OCI-LY1 (cell line): Measurements from ENCODE around the gene WDFY4.

Experiments
- H2AFZ ChIP-seq: fragments of 200-600 bp; sonication (generic), shearing (Covaris generic); 2 replicates; pipeline ENCODE4 v1.6.0; 2014; ENCODE audit warnings: antibody characterized with exemption, mild to moderate bottlenecking, low read length
- H3F3A ChIP-seq: fragments of 200-600 bp; sonication (generic), shearing (Covaris generic); 2 replicates; pipeline ENCODE4 v1.6.0; 2014; ENCODE audit warnings: mild to moderate bottlenecking, antibody characterized with exemption, low read length, moderate library complexity; ENCODE audit not compliant: insufficient read depth
- H3K27ac ChIP-seq: fragments of 200-600 bp; sonication (generic); 2 replicates; pipeline ENCODE4 v1.5.1; 2014; ENCODE audit warnings: low read length, mixed run types, mild to moderate bottlenecking, low read depth; ENCODE audit not compliant: poor library complexity, severe bottlenecking
- H3K27me3 ChIP-seq: fragments of 200-600 bp; sonication (generic); 2 replicates; pipeline ENCODE4 v1.6.0; 2014; ENCODE audit warnings: antibody characterized with exemption, mild to moderate bottlenecking, low read length, moderate library complexity; ENCODE audit not compliant: insufficient read depth
- H3K36me3 ChIP-seq: fragments of 200-600 bp; sonication (generic); 2 replicates; pipeline ENCODE4 v1.6.1; 2014; ENCODE audit warnings: mild to moderate bottlenecking, antibody characterized with exemption, low read length, moderate library complexity, mixed read lengths; ENCODE audit not compliant: insufficient read depth
- H3K4me1 ChIP-seq: fragments of 200-600 bp; sonication (generic); 2 replicates; pipeline ENCODE4 v1.5.1; 2014; ENCODE audit warnings: mild to moderate bottlenecking, low read length, moderate library complexity; ENCODE audit not compliant: insufficient read depth, severe bottlenecking
- H3K4me2 ChIP-seq: fragments of 200-600 bp; sonication (generic), shearing (Covaris generic); 2 replicates; pipeline ENCODE4 v1.6.1; 2014; ENCODE audit warnings: low read length
- H3K4me3 ChIP-seq: fragments of 200-600 bp; sonication (generic); 2 replicates; pipeline ENCODE4 v1.5.1; 2014; ENCODE audit warnings: low read length, low read depth, mild to moderate bottlenecking, mixed read lengths; ENCODE audit not compliant: poor library complexity, severe bottlenecking
- H3K79me2 ChIP-seq: fragments of 200-600 bp; shearing (Covaris generic); 2 replicates; pipeline ENCODE4 v1.6.1; 2016; ENCODE audit warnings: mixed run types, low read length, mixed read lengths; ENCODE audit not compliant: insufficient read depth
- H3K9ac ChIP-seq: fragments of 200-600 bp; sonication (generic), shearing (Covaris generic); 2 replicates; pipeline ENCODE4 v1.6.1; 2014; ENCODE audit warnings: mild to moderate bottlenecking, low read length, mixed read lengths
- H3K9me2 ChIP-seq: fragments of 200-600 bp; sonication (generic), shearing (Covaris generic); 2 replicates; pipeline ENCODE4 v1.6.1; 2014; ENCODE audit warnings: low read depth, mild to moderate bottlenecking, low read length, mixed read lengths
- H3K9me3 ChIP-seq: fragments of 200-600 bp; shearing (Covaris generic); 2 replicates; pipeline ENCODE4 v1.6.1; 2014; ENCODE audit warnings: low read length, mixed read lengths
- H4K20me1 ChIP-seq: fragments of 200-600 bp; sonication (generic), shearing (Covaris generic); 2 replicates; pipeline ENCODE4 v1.6.0; 2016; ENCODE audit warnings: mild to moderate bottlenecking, low read length; ENCODE audit not compliant: insufficient read depth
- EZH2 ChIP-seq: fragments of 200-600 bp; sonication (generic), shearing (Covaris generic); IDR thresholded peaks from 2 replicates; pipeline ENCODE4 v1.8.0; 2017; ENCODE audit warnings: borderline replicate concordance, mixed run types, mild to moderate bottlenecking, antibody characterized with exemption, low read length, moderate library complexity, mixed read lengths
- TF ChIP-seq, protein P1 (sequence below): fragments of 200-600 bp; sonication (generic), shearing (Covaris generic); IDR thresholded peaks from 2 replicates; pipeline ENCODE4 v1.5.1; 2017; ENCODE audit warnings: mild to moderate bottlenecking, antibody characterized with exemption, low read length, moderate library complexity, mixed read lengths

Gene WDFY4

GRCh38 chr10:48965460-48965859 is 280.8 kb downstream of the WDFY4 start:
- no peak for TF ChIP-seq EZH2
- TF ChIP-seq, protein P1, sequence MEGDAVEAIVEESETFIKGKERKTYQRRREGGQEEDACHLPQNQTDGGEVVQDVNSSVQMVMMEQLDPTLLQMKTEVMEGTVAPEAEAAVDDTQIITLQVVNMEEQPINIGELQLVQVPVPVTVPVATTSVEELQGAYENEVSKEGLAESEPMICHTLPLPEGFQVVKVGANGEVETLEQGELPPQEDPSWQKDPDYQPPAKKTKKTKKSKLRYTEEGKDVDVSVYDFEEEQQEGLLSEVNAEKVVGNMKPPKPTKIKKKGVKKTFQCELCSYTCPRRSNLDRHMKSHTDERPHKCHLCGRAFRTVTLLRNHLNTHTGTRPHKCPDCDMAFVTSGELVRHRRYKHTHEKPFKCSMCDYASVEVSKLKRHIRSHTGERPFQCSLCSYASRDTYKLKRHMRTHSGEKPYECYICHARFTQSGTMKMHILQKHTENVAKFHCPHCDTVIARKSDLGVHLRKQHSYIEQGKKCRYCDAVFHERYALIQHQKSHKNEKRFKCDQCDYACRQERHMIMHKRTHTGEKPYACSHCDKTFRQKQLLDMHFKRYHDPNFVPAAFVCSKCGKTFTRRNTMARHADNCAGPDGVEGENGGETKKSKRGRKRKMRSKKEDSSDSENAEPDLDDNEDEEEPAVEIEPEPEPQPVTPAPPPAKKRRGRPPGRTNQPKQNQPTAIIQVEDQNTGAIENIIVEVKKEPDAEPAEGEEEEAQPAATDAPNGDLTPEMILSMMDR = no peak
- H3K9me2 ChIP-seq = no peaks in the 10 kb centered on the region
- H3K9ac ChIP-seq = no peak overlapping the region
- H3F3A ChIP-seq = no peaks in the 10 kb centered on the region
- H3K4me1 ChIP-seq = no peaks in the 10 kb centered on the region
- H3K4me2 ChIP-seq = no peak overlapping the region
- H3K36me3 ChIP-seq = peaks cover 89% of the 10 kb centered on the region
- H3K79me2 ChIP-seq = no peaks in the 10 kb centered on the region
- no peak overlapping the region for H3K27ac ChIP-seq
- H3K9me3 ChIP-seq = no peaks in the 10 kb centered on the region
- no peak overlapping the region for H3K4me3 ChIP-seq
- H3K27me3 ChIP-seq = no peaks in the 10 kb centered on the region
- no peak overlapping the region for H2AFZ ChIP-seq
- H4K20me1 ChIP-seq = no peaks in the 10 kb centered on the region

DNA sequence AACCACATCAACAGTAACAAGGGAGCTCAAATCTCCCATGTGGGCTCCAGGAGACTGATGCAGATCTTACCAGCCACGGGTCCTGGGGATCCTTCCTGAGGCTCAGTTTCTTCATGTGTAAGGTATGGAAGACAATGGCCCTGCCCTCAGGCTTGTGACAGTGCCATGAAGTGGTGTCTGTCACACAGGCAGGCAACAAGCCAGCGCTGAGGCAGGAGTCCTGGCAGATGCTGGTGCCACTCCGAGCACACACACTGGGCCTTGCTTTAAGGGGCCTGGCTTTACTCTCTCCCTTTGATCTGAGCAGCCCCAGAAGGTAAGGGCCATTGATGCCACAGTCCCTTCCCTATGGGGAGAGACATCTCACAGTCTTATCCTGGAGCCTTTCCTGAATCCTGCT is 283.4 kb downstream of the WDFY4 start:
- no peak overlapping the region for H3K27ac ChIP-seq
- no peaks in the 10 kb centered on the region for H3K27me3 ChIP-seq
- H3K4me1 ChIP-seq = no peaks in the 10 kb centered on the region
- no peaks in the 10 kb centered on the region for H4K20me1 ChIP-seq
- H3K79me2 ChIP-seq = no peaks in the 10 kb centered on the region
- H2AFZ ChIP-seq = no peak overlapping the region
- H3K9me3 ChIP-seq = no peaks in the 10 kb centered on the region
- H3K4me3 ChIP-seq = no peak overlapping the region
- no peaks in the 10 kb centered on the region for H3K9me2 ChIP-seq
- no peak overlapping the region for H3K4me2 ChIP-seq
- TF ChIP-seq, protein P1 = no peak
- TF ChIP-seq EZH2 = no peak
- peaks cover 87% of the 10 kb centered on the region for H3K36me3 ChIP-seq
- H3F3A ChIP-seq = no peaks in the 10 kb centered on the region
- H3K9ac ChIP-seq = no peak overlapping the region

DNA sequence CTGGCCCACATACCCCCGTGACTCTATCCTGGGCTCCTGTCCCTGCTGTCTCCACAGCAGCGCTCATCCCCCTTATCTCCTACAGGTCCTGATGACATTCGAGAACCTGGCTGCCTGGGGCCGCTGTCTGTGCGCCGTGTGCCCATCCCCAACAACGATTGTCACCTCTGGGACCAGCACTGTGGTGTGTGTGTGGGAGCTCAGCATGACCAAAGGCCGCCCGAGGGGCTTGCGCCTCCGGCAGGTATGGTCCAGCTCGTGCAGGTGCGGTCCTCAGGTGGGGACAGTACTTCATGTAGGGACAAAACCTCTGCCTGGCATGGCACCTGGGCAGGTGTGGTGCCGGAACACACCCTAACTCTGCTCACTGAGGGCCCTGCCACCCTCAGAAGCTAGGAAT is 285.4 kb downstream of the WDFY4 start:
- H3K79me2 ChIP-seq = no peaks in the 10 kb centered on the region
- H3K9ac ChIP-seq = no peak overlapping the region
- H3K27ac ChIP-seq = no peak overlapping the region
- peaks cover 78% of the 10 kb centered on the region for H3K36me3 ChIP-seq
- no peaks in the 10 kb centered on the region for H4K20me1 ChIP-seq
- H3F3A ChIP-seq = no peaks in the 10 kb centered on the region
- H3K9me2 ChIP-seq = no peaks in the 10 kb centered on the region
- no peak overlapping the region for H2AFZ ChIP-seq
- TF ChIP-seq, protein P1 = no peak
- no peak for TF ChIP-seq EZH2
- H3K4me2 ChIP-seq = no peak overlapping the region
- no peaks in the 10 kb centered on the region for H3K9me3 ChIP-seq
- no peaks in the 10 kb centered on the region for H3K4me1 ChIP-seq
- no peaks in the 10 kb centered on the region for H3K27me3 ChIP-seq
- H3K4me3 ChIP-seq = no peak overlapping the region
